HCT116 (cell line): ENCODE measurements around the gene RUNDC1. TPM values are rescaled to one million over a fixed set of nuclear protein-coding genes. Genes with fewer than 3 reads are reported as not detected.

Experiments
- ATAC-seq: fragments of 200-7000 bp; cut with Tn5 transposase; 2 replicates; pipeline ENCODE4 v1.9.1; 2020; ENCODE audit warnings: mild to moderate bottlenecking, moderate library complexity
- BruUV-seq: library from RNA; stranded (reverse); fragments of 400-500 nt; replicated peaks from 2 replicates; lab custom pipeline; 2021; lab: Mats Ljungman, UMichigan
- CTCF ChIA-PET: fragments of 300-600 bp; sonication (Branson Sonifier 250); formaldehyde crosslinking; loops from one replicate; lab custom pipeline; 2021; ENCODE audit warnings: antibody characterized with exemption; lab: Charles Lee
- POLR2A ChIA-PET: fragments of 300-600, 350-600 bp; sonication (Branson Sonifier 250); formaldehyde crosslinking; loops from one replicate; lab custom pipeline; 2021; ENCODE audit warnings: antibody characterized with exemption; lab: Charles Lee
- RAD21 ChIA-PET, 2 experiments: fragments of 300-600 bp; sonication (Branson Sonifier 250); formaldehyde crosslinking; loops; one replicate each; lab custom pipeline; 2023; ENCODE audit warnings: low total read pairs in 2 of 2; ENCODE audit not compliant: uncharacterized antibody in 2 of 2, unreplicated experiment in 2 of 2, low non-redundant PET in 1 of 2; lab: Charles Lee
- DNase-seq: peaks from one replicate; pipeline ENCODE4 v3.0.0-alpha.2; 2010; ENCODE audit warnings: low read depth, low spot score
- H2AFZ ChIP-seq: fragments of 200-600 bp; shearing (Covaris generic), sonication (generic); 2 replicates; pipeline ENCODE4 v1.6.1; 2017; ENCODE audit warnings: low read depth, mixed run types, mixed read lengths, antibody characterized with exemption, low read length; ENCODE audit not compliant: poor library complexity, severe bottlenecking
- H3K27ac ChIP-seq: 2 replicates; pipeline ENCODE4 v1.5.1; 2012; ENCODE audit warnings: low read depth, low read length
- H3K27me3 ChIP-seq: fragments of 200-600 bp; sonication (generic); 2 replicates; pipeline ENCODE4 v1.6.1; 2016; ENCODE audit warnings: mixed run types, low read length, mixed read lengths; ENCODE audit not compliant: insufficient read depth
- H3K36me3 ChIP-seq, 2 experiments: fragments of 200-500 bp in 1 of 2; fragments of 200-600 bp in 1 of 2; sonication (Bioruptor generic) in 1 of 2; sonication (generic) in 1 of 2; 2 replicates each; pipeline versions ENCODE4 v1.5.1 to v1.6.1; 2014 to 2016; ENCODE audit warnings: low read length in 2 of 2, inconsistent platforms in 1 of 2, mixed read lengths in 1 of 2, mixed run types in 1 of 2; ENCODE audit not compliant: insufficient read depth in 2 of 2, control insufficient read depth in 1 of 2
- H3K4me1 ChIP-seq, 2 experiments: fragments of 200-600 bp in 1 of 2; sonication (generic) in 1 of 2; 2 replicates each; pipeline versions ENCODE4 v1.5.1 to v1.6.1; 2012 to 2017; ENCODE audit warnings: low read length in 2 of 2, inconsistent platforms in 1 of 2, mild to moderate bottlenecking in 1 of 2, mixed read lengths in 1 of 2, mixed run types in 1 of 2, moderate library complexity in 1 of 2; ENCODE audit not compliant: insufficient read depth in 2 of 2, control insufficient read depth in 1 of 2
- H3K4me2 ChIP-seq: fragments of 200-600 bp; sonication (generic); 2 replicates; pipeline ENCODE4 v1.6.1; 2017; ENCODE audit warnings: mixed run types, low read length, mixed read lengths
- H3K4me3 ChIP-seq, 2 experiments: fragments of 200-600 bp in 1 of 2; sonication (generic) in 1 of 2; replicated peaks in 1 of 2; 2 replicates each; pipeline ENCODE4 v1.5.1; 2011 to 2016; ENCODE audit warnings: low read length in 2 of 2, control low read depth in 1 of 2, low read depth in 1 of 2, mild to moderate bottlenecking in 1 of 2, mixed read lengths in 1 of 2, mixed run types in 1 of 2
- H3K79me2 ChIP-seq: fragments of 200-600 bp; sonication (generic); 2 replicates; pipeline ENCODE4 v1.6.1; 2017; ENCODE audit warnings: mild to moderate bottlenecking, mixed run types, low read length, moderate library complexity, mixed read lengths; ENCODE audit not compliant: insufficient read depth
- H3K9ac ChIP-seq: fragments of 200-600 bp; sonication (generic); 2 replicates; pipeline ENCODE4 v1.6.1; 2016; ENCODE audit warnings: low read length, mixed read lengths
- H3K9me2 ChIP-seq: fragments of 200-600 bp; sonication (generic), shearing (Covaris generic); 2 replicates; pipeline ENCODE4 v1.6.1; 2017; ENCODE audit warnings: mixed run types, mild to moderate bottlenecking, moderate library complexity; ENCODE audit not compliant: insufficient read depth
- H3K9me3 ChIP-seq, 2 experiments: fragments of 200-500 bp in 1 of 2; fragments of 200-600 bp in 1 of 2; sonication (Bioruptor generic) in 1 of 2; sonication (generic) in 1 of 2; 2 replicates each; pipeline ENCODE4 v1.6.1; 2014 to 2017; ENCODE audit warnings: low read length in 2 of 2, mixed read lengths in 2 of 2, inconsistent platforms in 1 of 2, low read depth in 1 of 2, mild to moderate bottlenecking in 1 of 2, mixed run types in 1 of 2, moderate library complexity in 1 of 2; ENCODE audit not compliant: control insufficient read depth in 1 of 2, insufficient read depth in 1 of 2
- H4K20me1 ChIP-seq: fragments of 200-600 bp; sonication (generic), shearing (Covaris generic); 2 replicates; pipeline ENCODE4 v1.6.1; 2017; ENCODE audit warnings: mixed run types, mild to moderate bottlenecking, moderate library complexity; ENCODE audit not compliant: insufficient read depth
- CBX3 ChIP-seq: IDR thresholded peaks from 2 replicates; pipeline ENCODE4 v1.6.1; 2012; ENCODE audit warnings: low read depth
- EZH2 ChIP-seq: fragments of 200-600 bp; sonication (generic); IDR thresholded peaks from 2 replicates; pipeline ENCODE4 v1.6.1; 2017; ENCODE audit warnings: antibody characterized with exemption, mixed run types
- EZH2phosphoT487 ChIP-seq: fragments of 200-600 bp; IDR thresholded peaks from 2 replicates; pipeline ENCODE4 v1.6.1; 2018; ENCODE audit warnings: antibody characterized with exemption, borderline replicate concordance
- FOSL1 ChIP-seq: IDR thresholded peaks from 2 replicates; pipeline ENCODE4 v1.6.1; 2012; ENCODE audit warnings: low read depth
- MAX ChIP-seq: IDR thresholded peaks from 2 replicates; pipeline ENCODE4 v1.6.1; 2012
- SIN3A ChIP-seq: IDR thresholded peaks from 2 replicates; pipeline ENCODE4 v1.6.1; 2012; ENCODE audit warnings: low read depth
- SRF ChIP-seq: IDR thresholded peaks from 2 replicates; pipeline ENCODE4 v1.6.1; 2012; ENCODE audit warnings: low read depth
- YY1 ChIP-seq: IDR thresholded peaks from 2 replicates; pipeline ENCODE4 v1.6.1; 2011; ENCODE audit warnings: low read length, low read depth, moderate library complexity, mild to moderate bottlenecking; ENCODE audit not compliant: insufficient replicate concordance; ENCODE audit errors: extremely low read depth
- intact Hi-C: fragments of 100-400 bp; cut with micrococcal nuclease; formaldehyde crosslinking; loops from 2 replicates; pipeline ENCODE4 v1.10.0; 2022
- total RNA-seq: library from RNA; stranded (reverse); gene quantifications from one replicate; pipeline ENCODE4 v1.2.1, GENCODE V29; 2021; ENCODE audit not compliant: unreplicated experiment
- TF ChIP-seq, protein P1 (sequence below): IDR thresholded peaks from 2 replicates; pipeline ENCODE4 v1.6.1; 2011; ENCODE audit warnings: mild to moderate bottlenecking, low read length, moderate library complexity; ENCODE audit not compliant: insufficient replicate concordance; ENCODE audit errors: extremely low read depth
- TF ChIP-seq, protein P2 (sequence below): IDR thresholded peaks from 2 replicates; pipeline ENCODE4 v1.6.1; 2012

Gene RUNDC1
- total RNA-seq, 1 experiment from 2014 or later: 13.0 TPM

DNA sequence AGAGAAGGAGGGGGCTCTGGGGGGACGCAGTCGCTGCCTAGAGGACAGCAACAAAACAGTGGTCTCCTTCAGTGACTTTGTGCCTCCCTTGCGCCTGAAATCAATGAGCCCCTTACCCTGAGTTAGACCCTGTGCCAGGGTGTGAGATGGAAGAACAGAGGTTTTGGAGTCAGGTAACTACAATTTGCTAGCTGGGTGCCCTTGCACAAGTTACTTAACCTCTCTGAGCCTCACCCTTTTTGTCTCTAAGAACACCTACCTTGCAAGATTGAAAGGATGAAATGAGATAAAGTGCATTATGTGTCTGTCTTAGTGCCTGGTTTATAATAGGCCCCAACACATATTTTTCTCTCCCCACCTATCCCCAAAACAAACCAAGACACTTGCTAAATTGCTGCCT lies 54.5 kb downstream of the RUNDC1 start:
- no peak overlapping the region for H3K27ac ChIP-seq
- no peak overlapping the region for H3K4me3 ChIP-seq
- H4K20me1 ChIP-seq: no peaks in the 10 kb centered on the region
- ATAC-seq: no peak
- H3K4me1 ChIP-seq: no peaks in the 10 kb centered on the region
- no peaks in the 10 kb centered on the region for H3K27me3 ChIP-seq
- ChIA-PET CTCF (no interaction called here), POLR2A (no interaction called here), RAD21 (no interaction called here)
- no peak overlapping the region for H3K9ac ChIP-seq
- no peak overlapping the region for H3K4me2 ChIP-seq
- intact Hi-C loops: no loop called here
- H3K9me3 ChIP-seq: no peaks in the 10 kb centered on the region
- H3K9me2 ChIP-seq: no peaks in the 10 kb centered on the region
- no peaks in the 10 kb centered on the region for H3K79me2 ChIP-seq
- no peak for DNase-seq
- no peak overlapping the region for H2AFZ ChIP-seq
- no TSS peak for BruUV-seq
- H3K36me3 ChIP-seq: no peaks in the 10 kb centered on the region
- TF ChIP-seq, protein P1, sequence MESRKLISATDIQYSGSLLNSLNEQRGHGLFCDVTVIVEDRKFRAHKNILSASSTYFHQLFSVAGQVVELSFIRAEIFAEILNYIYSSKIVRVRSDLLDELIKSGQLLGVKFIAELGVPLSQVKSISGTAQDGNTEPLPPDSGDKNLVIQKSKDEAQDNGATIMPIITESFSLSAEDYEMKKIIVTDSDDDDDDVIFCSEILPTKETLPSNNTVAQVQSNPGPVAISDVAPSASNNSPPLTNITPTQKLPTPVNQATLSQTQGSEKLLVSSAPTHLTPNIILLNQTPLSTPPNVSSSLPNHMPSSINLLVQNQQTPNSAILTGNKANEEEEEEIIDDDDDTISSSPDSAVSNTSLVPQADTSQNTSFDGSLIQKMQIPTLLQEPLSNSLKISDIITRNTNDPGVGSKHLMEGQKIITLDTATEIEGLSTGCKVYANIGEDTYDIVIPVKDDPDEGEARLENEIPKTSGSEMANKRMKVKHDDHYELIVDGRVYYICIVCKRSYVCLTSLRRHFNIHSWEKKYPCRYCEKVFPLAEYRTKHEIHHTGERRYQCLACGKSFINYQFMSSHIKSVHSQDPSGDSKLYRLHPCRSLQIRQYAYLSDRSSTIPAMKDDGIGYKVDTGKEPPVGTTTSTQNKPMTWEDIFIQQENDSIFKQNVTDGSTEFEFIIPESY: no peak
- TF ChIP-seq MAX: no peak
- TF ChIP-seq, protein P2, sequence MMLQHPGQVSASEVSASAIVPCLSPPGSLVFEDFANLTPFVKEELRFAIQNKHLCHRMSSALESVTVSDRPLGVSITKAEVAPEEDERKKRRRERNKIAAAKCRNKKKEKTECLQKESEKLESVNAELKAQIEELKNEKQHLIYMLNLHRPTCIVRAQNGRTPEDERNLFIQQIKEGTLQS: no peak
- no peak for TF ChIP-seq YY1
- TF ChIP-seq SIN3A: no peak

DNA sequence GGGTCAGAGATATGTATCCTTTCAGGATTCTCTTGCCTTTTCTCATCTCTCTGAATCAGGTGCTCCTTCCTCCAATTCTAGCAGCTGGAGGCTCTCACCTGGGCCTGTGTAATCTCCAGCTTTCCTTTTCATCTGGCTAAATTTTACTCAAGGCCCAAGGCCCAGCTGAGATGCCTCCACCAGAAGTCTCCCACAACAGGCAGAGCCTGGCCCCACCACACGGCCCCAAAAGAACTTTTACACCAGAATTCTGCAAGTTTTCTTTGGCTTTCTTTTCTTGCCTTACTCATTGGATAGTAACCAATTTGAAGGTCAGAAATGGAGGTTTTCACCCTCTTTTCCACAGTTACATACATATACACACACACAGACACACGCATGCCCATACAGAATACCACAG lies 59.3 kb downstream of the RUNDC1 start:
- no peaks in the 10 kb centered on the region for H3K27me3 ChIP-seq
- ChIA-PET RAD21 (no interaction called here), POLR2A (no interaction called here), CTCF (no interaction called here)
- TF ChIP-seq FOSL1 (no peak), SRF (no peak), EZH2phosphoT487 (no peak), CBX3 (no peak), EZH2 (no peak)
- TF ChIP-seq, protein P1: no peak
- no peak overlapping the region for H3K9ac ChIP-seq
- no peaks in the 10 kb centered on the region for H3K9me2 ChIP-seq
- H3K27ac ChIP-seq: no peak overlapping the region
- no peaks in the 10 kb centered on the region for H3K79me2 ChIP-seq
- no peak overlapping the region for H3K4me3 ChIP-seq
- no peak for DNase-seq
- intact Hi-C loops: no loop called here
- no peaks in the 10 kb centered on the region for H3K9me3 ChIP-seq
- ATAC-seq: no peak
- no TSS peak for BruUV-seq
- H3K4me2 ChIP-seq: no peak overlapping the region
- no peaks in the 10 kb centered on the region; a peak in 2 of 4 replicates for H3K36me3 ChIP-seq
- H4K20me1 ChIP-seq: no peaks in the 10 kb centered on the region
- H3K4me1 ChIP-seq: no peaks in the 10 kb centered on the region
- H2AFZ ChIP-seq: no peak overlapping the region
